OCI-LY3 (cell line): Measurements from ENCODE around the gene KLHL1.

Experiments used
- H2AFZ ChIP-seq: fragments of 200-600, 300-600 bp; shearing (Covaris generic); 2 replicates; pipeline ENCODE4 v1.6.0; 2014; ENCODE audit warnings: antibody characterized with exemption, low read depth, low read length
- H3K27ac ChIP-seq: fragments of 200-600, 300-600 bp; sonication (generic); 2 replicates; pipeline ENCODE4 v1.5.1; 2014; ENCODE audit warnings: mild to moderate bottlenecking, low read length, moderate library complexity, mixed read lengths
- H3K27me3 ChIP-seq: fragments of 200-600, 300-600 bp; sonication (generic); 2 replicates; pipeline ENCODE4 v1.6.1; 2014; ENCODE audit warnings: low read depth, low read length, mixed read lengths
- H3K36me3 ChIP-seq: fragments of 200-600, 300-600 bp; sonication (generic); replicated peaks from 2 replicates; pipeline ENCODE3; 2014; ENCODE audit warnings: low read depth, low read length, mixed read lengths
- H3K4me1 ChIP-seq: fragments of 300-600, 200-600 bp; sonication (generic); 2 replicates; pipeline ENCODE4 v1.6.1; 2014; ENCODE audit warnings: low read length, mixed read lengths
- H3K4me2 ChIP-seq: fragments of 200-600, 300-600 bp; sonication (generic); 2 replicates; pipeline ENCODE4 v1.6.1; 2014; ENCODE audit warnings: low read length, mixed read lengths
- H3K4me3 ChIP-seq: fragments of 300-600, 200-600 bp; sonication (generic); 2 replicates; pipeline ENCODE4 v1.5.1; 2014; ENCODE audit warnings: antibody characterized with exemption, mild to moderate bottlenecking, low read length, moderate library complexity
- H3K79me2 ChIP-seq: fragments of 300-600, 200-600 bp; shearing (Covaris generic); 2 replicates; pipeline ENCODE4 v1.6.1; 2014; ENCODE audit warnings: mild to moderate bottlenecking, low read length, mixed read lengths
- H3K9ac ChIP-seq: fragments of 300-600, 200-600 bp; shearing (Covaris generic); 2 replicates; pipeline ENCODE4 v1.6.0; 2014; ENCODE audit warnings: mild to moderate bottlenecking, low read length, moderate library complexity
- H3K9me3 ChIP-seq: fragments of 200-600, 300-600 bp; shearing (Covaris generic); 2 replicates; pipeline ENCODE4 v1.6.1; 2014; ENCODE audit warnings: low read length, mixed read lengths; ENCODE audit not compliant: insufficient read depth
- H4K20me1 ChIP-seq: fragments of 200-600, 300-600 bp; sonication (generic); 2 replicates; pipeline ENCODE4 v1.6.1; 2016; ENCODE audit warnings: low read length, mixed read lengths; ENCODE audit not compliant: insufficient read depth
- EZH2phosphoT487 ChIP-seq: fragments of 200-600 bp; shearing (Covaris generic); IDR thresholded peaks from 2 replicates; pipeline ENCODE4 v1.6.1; 2018; ENCODE audit warnings: antibody characterized with exemption, mixed run types, low read depth
- TF ChIP-seq, protein P1 (sequence below): fragments of 200-600, 300-600 bp; sonication (generic); IDR thresholded peaks from 2 replicates; pipeline ENCODE4 v1.5.1; 2014; ENCODE audit warnings: antibody characterized with exemption, low read length, low read depth

Gene KLHL1

DNA sequence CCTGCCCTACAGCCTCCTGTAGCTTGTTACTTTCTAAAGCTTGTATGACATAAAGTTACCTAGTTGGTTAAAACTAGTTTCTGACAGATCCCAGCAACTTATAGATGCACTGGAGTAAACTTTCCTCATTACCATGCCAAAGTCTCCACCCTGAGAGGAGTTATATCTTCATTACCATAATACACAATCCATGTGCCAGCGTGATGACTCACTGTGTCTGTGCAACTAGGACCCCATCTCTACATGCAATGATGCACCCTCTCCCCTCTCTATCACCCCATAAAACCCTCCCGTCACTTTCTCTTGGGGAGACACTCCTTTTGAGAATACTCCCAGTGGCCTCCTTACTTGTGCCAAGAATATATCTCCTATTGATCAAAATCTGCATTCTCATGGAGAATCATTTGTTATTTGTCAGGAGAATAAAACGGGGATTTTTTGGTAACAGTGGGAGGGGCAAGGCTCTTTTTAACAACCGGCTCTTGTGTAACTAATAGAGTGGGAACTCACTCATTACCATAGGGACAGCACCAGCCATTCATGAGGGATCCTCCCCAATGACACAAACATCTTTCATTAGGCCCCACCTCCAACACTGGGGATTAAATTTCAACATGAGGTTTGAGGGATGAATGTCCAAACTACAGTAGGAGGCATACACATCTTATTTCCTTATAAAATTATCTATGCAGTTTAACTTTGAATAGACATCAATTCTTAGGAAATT, 235.8 kb downstream of the KLHL1 start:
- H3K27me3 ChIP-seq: no peaks in the 10 kb centered on the region
- no peak overlapping the region for H2AFZ ChIP-seq
- no peak overlapping the region for H3K4me2 ChIP-seq
- H3K9ac ChIP-seq: no peak overlapping the region
- TF ChIP-seq EZH2phosphoT487: no peak
- TF ChIP-seq, protein P1, sequence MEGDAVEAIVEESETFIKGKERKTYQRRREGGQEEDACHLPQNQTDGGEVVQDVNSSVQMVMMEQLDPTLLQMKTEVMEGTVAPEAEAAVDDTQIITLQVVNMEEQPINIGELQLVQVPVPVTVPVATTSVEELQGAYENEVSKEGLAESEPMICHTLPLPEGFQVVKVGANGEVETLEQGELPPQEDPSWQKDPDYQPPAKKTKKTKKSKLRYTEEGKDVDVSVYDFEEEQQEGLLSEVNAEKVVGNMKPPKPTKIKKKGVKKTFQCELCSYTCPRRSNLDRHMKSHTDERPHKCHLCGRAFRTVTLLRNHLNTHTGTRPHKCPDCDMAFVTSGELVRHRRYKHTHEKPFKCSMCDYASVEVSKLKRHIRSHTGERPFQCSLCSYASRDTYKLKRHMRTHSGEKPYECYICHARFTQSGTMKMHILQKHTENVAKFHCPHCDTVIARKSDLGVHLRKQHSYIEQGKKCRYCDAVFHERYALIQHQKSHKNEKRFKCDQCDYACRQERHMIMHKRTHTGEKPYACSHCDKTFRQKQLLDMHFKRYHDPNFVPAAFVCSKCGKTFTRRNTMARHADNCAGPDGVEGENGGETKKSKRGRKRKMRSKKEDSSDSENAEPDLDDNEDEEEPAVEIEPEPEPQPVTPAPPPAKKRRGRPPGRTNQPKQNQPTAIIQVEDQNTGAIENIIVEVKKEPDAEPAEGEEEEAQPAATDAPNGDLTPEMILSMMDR: no peak
- H3K4me1 ChIP-seq: no peaks in the 10 kb centered on the region
- no peaks in the 10 kb centered on the region for H3K79me2 ChIP-seq
- H3K36me3 ChIP-seq: no peaks in the 10 kb centered on the region
- no peaks in the 10 kb centered on the region for H3K9me3 ChIP-seq
- H3K27ac ChIP-seq: no peak overlapping the region
- H3K4me3 ChIP-seq: no peak overlapping the region
- no peaks in the 10 kb centered on the region for H4K20me1 ChIP-seq

DNA sequence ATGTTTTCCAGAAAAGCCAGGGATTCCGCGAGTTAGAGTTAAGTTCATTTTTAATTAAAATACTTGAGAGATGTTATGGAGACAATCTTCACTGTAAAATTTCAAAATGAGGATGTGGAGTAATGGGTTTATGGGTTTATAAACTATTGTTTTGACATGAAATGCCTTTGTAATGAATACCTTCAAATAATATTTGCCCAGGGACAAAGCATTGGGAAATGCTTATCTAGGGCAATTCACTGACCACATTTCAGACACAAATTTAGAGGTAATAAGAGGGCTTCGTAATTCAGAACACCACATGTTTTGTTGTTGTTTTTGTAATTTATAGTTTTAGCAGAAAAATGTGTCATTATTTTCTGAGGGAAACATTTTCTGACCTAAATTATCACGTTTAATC, 241.7 kb downstream of the KLHL1 start:
- Histone ChIP-seq H3K27ac (no peak overlapping the region), H3K9me3 (no peaks in the 10 kb centered on the region), H3K4me2 (no peak overlapping the region), H4K20me1 (no peaks in the 10 kb centered on the region), H3K4me3 (no peak overlapping the region), H3K9ac (no peak overlapping the region), H3K36me3 (no peaks in the 10 kb centered on the region), H3K79me2 (no peaks in the 10 kb centered on the region), H2AFZ (no peak overlapping the region), H3K4me1 (no peaks in the 10 kb centered on the region), H3K27me3 (no peaks in the 10 kb centered on the region)
- TF ChIP-seq EZH2phosphoT487: no peak
- TF ChIP-seq, protein P1: no peak

DNA sequence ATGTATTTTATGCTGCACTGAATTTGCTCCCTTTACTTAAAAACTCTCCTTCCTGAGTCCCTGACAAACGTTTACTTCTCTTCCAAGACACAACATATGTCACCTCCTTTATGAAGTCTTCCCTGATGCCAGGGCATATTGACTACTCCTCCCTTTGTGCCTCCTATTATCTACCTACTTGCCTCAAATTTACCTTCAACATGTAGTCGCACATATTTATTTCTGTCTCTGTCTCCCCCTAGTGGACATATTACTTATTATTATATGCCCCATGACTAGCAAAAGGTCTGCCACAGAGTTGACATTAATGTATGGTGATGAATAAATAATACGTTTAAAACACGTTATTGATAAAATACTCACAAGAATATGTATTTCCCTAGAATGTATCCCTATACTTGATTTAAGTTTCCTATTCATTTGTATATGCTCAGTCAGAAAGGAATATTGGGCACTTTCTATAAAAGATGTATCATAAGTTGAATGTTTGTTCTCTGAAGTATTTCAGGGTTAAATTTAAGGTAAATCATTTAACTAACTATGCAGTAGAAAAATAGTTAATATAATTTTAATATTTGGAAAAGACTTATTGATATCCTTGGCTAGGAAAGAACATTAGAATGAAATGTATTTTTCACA, 250.9 kb downstream of the KLHL1 start:
- no peak overlapping the region for H3K4me2 ChIP-seq
- H3K9ac ChIP-seq: no peak overlapping the region
- no peak overlapping the region for H2AFZ ChIP-seq
- H3K27me3 ChIP-seq: no peaks in the 10 kb centered on the region
- TF ChIP-seq, protein P1: peak; percentile 89
- TF ChIP-seq EZH2phosphoT487: no peak
- no peaks in the 10 kb centered on the region for H3K79me2 ChIP-seq
- no peaks in the 10 kb centered on the region for H3K9me3 ChIP-seq
- H3K27ac ChIP-seq: no peak overlapping the region
- no peaks in the 10 kb centered on the region for H4K20me1 ChIP-seq
- no peaks in the 10 kb centered on the region for H3K36me3 ChIP-seq
- no peak overlapping the region for H3K4me3 ChIP-seq
- H3K4me1 ChIP-seq: no peaks in the 10 kb centered on the region

- Histone ChIP-seq H3K27ac (no peak overlapping the region), H3K4me1 (no peaks in the 10 kb centered on the region), H3K9me3 (no peaks in the 10 kb centered on the region), H3K79me2 (no peaks in the 10 kb centered on the region), H3K4me2 (no peak overlapping the region), H3K4me3 (no peak overlapping the region), H4K20me1 (no peaks in the 10 kb centered on the region), H2AFZ (no peak overlapping the region), H3K27me3 (no peaks in the 10 kb centered on the region), H3K36me3 (no peaks in the 10 kb centered on the region), H3K9ac (no peak overlapping the region)
- TF ChIP-seq, protein P1: no peak
- TF ChIP-seq EZH2phosphoT487: no peak
Measured at GRCh38 chr13:69856331-69856730, 251.9 kb downstream of the KLHL1 start.
